Spleen (tissue), 11 donors: ENCODE results near the gene PDE4D. TPM values are rescaled to one million over a fixed set of nuclear protein-coding genes. Genes with fewer than 3 reads are reported as not detected.

Source experiments
- DNase-seq: peaks from one replicate; pipeline ENCODE4 v3.0.0-alpha.2; 2020
- H3K27ac ChIP-seq, 8 donors: fragments of 200-600 bp; sonication (generic) in 7 of 8; 1 replicate in 4 of 8; 2 replicates in 4 of 8; pipeline versions ENCODE4 v1.5.0 to v1.8.0; 2016 to 2021; ENCODE audit warnings: inconsistent platforms in 4 of 8, mild to moderate bottlenecking in 4 of 8, moderate library complexity in 1 of 8
- H3K27me3 ChIP-seq, 7 donors: fragments of 200-600 bp; sonication (generic) in 6 of 7; replicated peaks in 1 of 7; 1 replicate in 4 of 7; 2 replicates in 3 of 7; pipeline versions ENCODE4 v1.5.0 to v1.8.0; 2016 to 2021; ENCODE audit warnings: inconsistent platforms in 3 of 7, mild to moderate bottlenecking in 1 of 7
- H3K36me3 ChIP-seq, 6 donors: fragments of 200-600 bp; sonication (generic) in 5 of 6; 1 replicate in 4 of 6; 2 replicates in 2 of 6; pipeline versions ENCODE4 v1.5.0 to v1.8.0; 2016 to 2021; ENCODE audit warnings: inconsistent platforms in 2 of 6
- H3K4me1 ChIP-seq, 6 donors: fragments of 200-600 bp; sonication (generic) in 5 of 6; 1 replicate in 3 of 6; 2 replicates in 3 of 6; pipeline versions ENCODE4 v1.5.0 to v1.8.0; 2016 to 2021; ENCODE audit warnings: inconsistent platforms in 3 of 6
- H3K4me3 ChIP-seq, 8 donors: fragments of 200-600 bp; sonication (generic) in 7 of 8; 1 replicate in 4 of 8; 2 replicates in 4 of 8; pipeline versions ENCODE4 v1.5.0 to v1.8.0; 2016 to 2021; ENCODE audit warnings: inconsistent platforms in 4 of 8, mild to moderate bottlenecking in 4 of 8, moderate library complexity in 2 of 8
- H3K9me3 ChIP-seq, 8 donors: fragments of 200-600 bp; sonication (generic) in 7 of 8; 1 replicate in 4 of 8; 2 replicates in 4 of 8; pipeline versions ENCODE4 v1.5.0 to v1.8.0; 2016 to 2021; ENCODE audit warnings: inconsistent platforms in 4 of 8
- CTCF ChIP-seq, 11 experiments: fragments of 200-600 bp in 7 of 11; fragments of 450-650 bp in 4 of 11; sonication (generic) in 4 of 11; IDR thresholded peaks in 8 of 11; conservative IDR thresholded peaks in 3 of 11; 1 replicate in 7 of 11; 2 replicates in 4 of 11; pipeline versions ENCODE4 v1.4.0 to v1.8.0; 2016 to 2021; ENCODE audit warnings: antibody characterized with exemption in 11 of 11, inconsistent platforms in 4 of 11, mild to moderate bottlenecking in 1 of 11
- POLR2A ChIP-seq, 3 donors: fragments of 450-650 bp; IDR thresholded peaks; one replicate each; pipeline ENCODE4 v1.5.1; 2017; ENCODE audit warnings: antibody characterized with exemption in 3 of 3, mild to moderate bottlenecking in 1 of 3
- POLR2AphosphoS5 ChIP-seq, 3 donors: sonication (generic); formaldehyde crosslinking; IDR thresholded peaks; one replicate each; pipeline ENCODE4 v1.5.1; 2017; ENCODE audit warnings: antibody characterized with exemption in 3 of 3
- WGBS, 5 donors: extraction: QIAGEN DNeasy Blood & Tissue Kit in 3 of 5; methylation state at CpG; one replicate each; pipeline versions ENCODE4 v1.1.5 to v1.1.7; 2013 to 2018; 5-methylcytosine and 5-hydroxymethylcytosine counted together
- intact Hi-C: fragments of 100-400 bp; cut with DNase I; formaldehyde crosslinking; loops from one replicate; pipeline ENCODE4 v1.15.0; 2023; ENCODE audit warnings: low total_unique reads
- polyA plus RNA-seq, 3 donors: library from polyadenylated mRNA; stranded (reverse); fragments of 200-250 nt; gene quantifications; one replicate each; pipeline ENCODE4 v1.2.1, GENCODE V29; 2013
- total RNA-seq, 7 donors: library from RNA; depleted of rRNA in 3 of 7; stranded (reverse); fragments of >200 nt in 3 of 7; fragmentation: NEBNext Ultra II Directional in 4 of 7; extraction: Animal tissue kit (Norgen Biotek cat#: 25700) in 4 of 7; gene quantifications; one replicate each; pipeline versions ENCODE4 v1.1.0 to v1.2.1, GENCODE V29; 2016 to 2021
- donor health status: healthy with polysubstance abuse.
- donor health status: DM: no; HTN: no; CAD: no; lungs with moderate emphysema.
- donor health status: DM: no; HTN: no; CAD: no.
- donor health status: Bipolar disorder and iron deficiency.
- donor health status: healthy.
- donor health status: DM: no; HTN: no; CAD: no.
- donor health status: DM: yes; HTN: yes; CAD: no.

PDE4D gene
- total and polyA plus RNA-seq, 10 donors, result 0.88 to 51.8 (median 18.2) TPM

GRCh38 chr5:59716966-59717500 lies 176.5 kb downstream of the PDE4D start:
- Histone ChIP-seq H3K4me1 (no peaks in the 10 kb centered on the region), H3K4me3 (no peak overlapping the region), H3K27ac (no peak overlapping the region), H3K36me3 (no peaks in the 10 kb centered on the region), H3K9me3 (peaks cover 0 to 18% (median 13%) of the 10 kb centered on the region in 8 donors), H3K27me3 (no peaks in the 10 kb centered on the region)
- DNase-seq, result no peak
- WGBS, 5 donors, result 0 to 96% (median 86%) methylated on average over 1 of the region's 1 CpG
- TF ChIP-seq CTCF (IDR thresholded peaks at IDR 0.05 in 8 of 11, conservative IDR thresholded peaks at IDR 0.05 in 3 of 11) (no peak), POLR2AphosphoS5 (IDR thresholded peaks at IDR 0.05) (no peak), POLR2A (IDR thresholded peaks at IDR 0.05) (no peak)
- intact Hi-C loops, result no loop called here

- H3K27ac ChIP-seq, result no peak overlapping the region
- TF ChIP-seq POLR2A (IDR thresholded peaks at IDR 0.05), result no peak
- DNase-seq, result no peak
- H3K9me3 ChIP-seq, result peaks cover 0 to 18% (median 13%) of the 10 kb centered on the region in 8 donors
- no peaks in the 10 kb centered on the region for H3K4me1 ChIP-seq
- 89 to 97% (median 91%) methylated on average over 7 to 9 of the region's 9 CpGs for WGBS, 5 donors
- no peaks in the 10 kb centered on the region for H3K27me3 ChIP-seq
- H3K4me3 ChIP-seq, result no peak overlapping the region
- no peaks in the 10 kb centered on the region for H3K36me3 ChIP-seq
- intact Hi-C loops, result no loop called here
Observed at GRCh38 chr5:59716029-59716428, 177.5 kb downstream of the PDE4D start.

- Histone ChIP-seq H3K27me3 (no peaks in the 10 kb centered on the region), H3K27ac (no peak overlapping the region), H3K9me3 (peaks cover 0 to 18% (median 13%) of the 10 kb centered on the region in 8 donors), H3K4me3 (no peak overlapping the region), H3K36me3 (no peaks in the 10 kb centered on the region), H3K4me1 (peaks cover 0 to 2% (median 0%) of the 10 kb centered on the region in 6 donors)
- DNase-seq, result no peak
- intact Hi-C loops, result no loop called here
- TF ChIP-seq POLR2A (IDR thresholded peaks at IDR 0.05), result no peak
- 83 to 93% (median 87%) methylated on average over 3 to 5 of the region's 5 CpGs for WGBS, 5 donors
Observed at GRCh38 chr5:59715228-59715627, 178.3 kb downstream of the PDE4D start.

- Histone ChIP-seq H3K27me3 (no peaks in the 10 kb centered on the region), H3K36me3 (no peaks in the 10 kb centered on the region), H3K4me1 (peaks cover 0 to 6% (median 2%) of the 10 kb centered on the region in 6 donors), H3K4me3 (no peak overlapping the region), H3K27ac (no peak overlapping the region), H3K9me3 (peaks cover 0 to 18% (median 13%) of the 10 kb centered on the region in 8 donors)
- DNase-seq, result no peak
- intact Hi-C loops, result no loop called here
- no peak for TF ChIP-seq POLR2AphosphoS5 (IDR thresholded peaks at IDR 0.05)
- TF ChIP-seq CTCF (IDR thresholded peaks at IDR 0.05 in 8 of 11, conservative IDR thresholded peaks at IDR 0.05 in 3 of 11), result no peak
- no peak for TF ChIP-seq POLR2A (IDR thresholded peaks at IDR 0.05)
- WGBS, 5 donors, result 90 to 97% (median 94%) methylated on average over 5 to 6 of the region's 6 CpGs
Observed at GRCh38 chr5:59713498-59713844, 180.1 kb downstream of the PDE4D start.

GRCh38 chr5:59712836-59713497 lies 180.6 kb downstream of the PDE4D start:
- WGBS, 5 donors, result 89 to 98% (median 95%) methylated on average over 6 of the region's 6 CpGs

More at GRCh38 chr5:59712836-59713497, 180.6 kb downstream of the PDE4D start:
- Histone ChIP-seq H3K36me3 (no peaks in the 10 kb centered on the region), H3K9me3 (peaks cover 0 to 18% (median 13%) of the 10 kb centered on the region in 8 donors), H3K27me3 (no peaks in the 10 kb centered on the region), H3K4me3 (no peak overlapping the region), H3K27ac (no peak overlapping the region), H3K4me1 (peaks cover 0 to 6% (median 2%) of the 10 kb centered on the region in 6 donors)
- TF ChIP-seq POLR2A (IDR thresholded peaks at IDR 0.05) (no peak), CTCF (IDR thresholded peaks at IDR 0.05 in 8 of 11, conservative IDR thresholded peaks at IDR 0.05 in 3 of 11) (no peak), POLR2AphosphoS5 (IDR thresholded peaks at IDR 0.05) (no peak)
- no peak for DNase-seq
- intact Hi-C loops, result no loop called here
